WERI-Rb-1 (cell line): Measurements from ENCODE around the gene TRAIP.

Source experiments
- DNase-seq: peaks from one replicate; pipeline ENCODE4 v3.0.0-alpha.2; 2020
- H3K27ac ChIP-seq: fragments of 250-450 bp; sonication (Bioruptor Pico); 2 replicates; pipeline ENCODE4 v1.5.1; 2020; ENCODE audit warnings: mild to moderate bottlenecking, moderate library complexity
- H3K27me3 ChIP-seq: fragments of 250-450 bp; sonication (Bioruptor Pico); 2 replicates; pipeline ENCODE4 v1.5.1; 2021; ENCODE audit warnings: mild to moderate bottlenecking, low read depth, moderate library complexity; ENCODE audit not compliant: insufficient read depth, severe bottlenecking
- H3K36me3 ChIP-seq: fragments of 250-450 bp; sonication (Bioruptor Pico); 2 replicates; pipeline ENCODE4 v1.5.1; 2020; ENCODE audit warnings: mild to moderate bottlenecking, moderate library complexity
- H3K4me3 ChIP-seq: 2 replicates; pipeline ENCODE4 v1.5.1; 2011; ENCODE audit warnings: low read depth, mild to moderate bottlenecking, control low read depth, low read length
- H3K9me3 ChIP-seq: fragments of 250-450 bp; sonication (Bioruptor Pico); 2 replicates; pipeline ENCODE4 v1.5.1; 2021; ENCODE audit warnings: mild to moderate bottlenecking, moderate library complexity; ENCODE audit not compliant: severe bottlenecking
- CTCF ChIP-seq: IDR thresholded peaks from 2 replicates; pipeline ENCODE4 v1.5.1; 2011; ENCODE audit warnings: low read depth, mild to moderate bottlenecking, control low read depth, inconsistent platforms, low read length

Gene TRAIP

GRCh38 chr3:49790626-49791411 lies 65.5 kb downstream of the TRAIP start:
- H3K27ac ChIP-seq = no peak overlapping the region
- no peaks in the 10 kb centered on the region for H3K36me3 ChIP-seq
- no peaks in the 10 kb centered on the region for H3K9me3 ChIP-seq
- TF ChIP-seq CTCF = no peak
- H3K4me3 ChIP-seq = no peak overlapping the region
- no peaks in the 10 kb centered on the region for H3K27me3 ChIP-seq
- DNase-seq = no peak

GRCh38 chr3:49788056-49788455 lies 68.3 kb downstream of the TRAIP start:
- DNase-seq = no peak
- Histone ChIP-seq H3K27me3 (no peaks in the 10 kb centered on the region), H3K27ac (no peak overlapping the region), H3K36me3 (peaks cover 23% of the 10 kb centered on the region), H3K4me3 (no peak overlapping the region), H3K9me3 (no peaks in the 10 kb centered on the region)
- TF ChIP-seq CTCF = no peak

GRCh38 chr3:49787536-49787935 lies 68.8 kb downstream of the TRAIP start:
- no peak overlapping the region for H3K27ac ChIP-seq
- H3K9me3 ChIP-seq = no peaks in the 10 kb centered on the region
- TF ChIP-seq CTCF = no peak
- no peak for DNase-seq
- peaks cover 25% of the 10 kb centered on the region for H3K36me3 ChIP-seq
- H3K4me3 ChIP-seq = no peak overlapping the region
- no peaks in the 10 kb centered on the region for H3K27me3 ChIP-seq

GRCh38 chr3:49787182-49787464 lies 69.2 kb downstream of the TRAIP start:
- H3K27ac ChIP-seq = peak overlapping the region; percentile 86
- TF ChIP-seq CTCF = no peak
- H3K4me3 ChIP-seq = peak overlapping the region; percentile 95
- H3K9me3 ChIP-seq = no peaks in the 10 kb centered on the region
- H3K36me3 ChIP-seq = peaks cover 27% of the 10 kb centered on the region
- DNase-seq = no peak
- H3K27me3 ChIP-seq = no peaks in the 10 kb centered on the region

- no peak for TF ChIP-seq CTCF
- Histone ChIP-seq H3K27ac (peak within 1 kb of the TSS; percentile 86), H3K36me3 (peaks cover 27% of the 10 kb centered on the region), H3K4me3 (peak within 1 kb of the TSS; percentile 95), H3K27me3 (no peaks in the 10 kb centered on the region), H3K9me3 (no peaks in the 10 kb centered on the region)
- peak; percentile 100 for DNase-seq
These were observed 69.8 kb downstream of the TRAIP start, which contains the start of gene IP6K1 for GRCh38 chr3:49786357-49787181. Gene IP6K1, minus strand, starts transcription at chr3:49786542. Its CDS starts 38,502 bp downstream, at chr3:49748040.
